NCI-H2107 treated with DMSO at 0.1 percent for 48 hours (cell line): ENCODE results near the gene FBL.

ENCODE experiments used
- DNase-seq: peaks from one replicate; lab custom pipeline; 2025; ENCODE audit not compliant: unreplicated experiment; lab: John Stamatoyannopoulos, UW

FBL gene

DNA sequence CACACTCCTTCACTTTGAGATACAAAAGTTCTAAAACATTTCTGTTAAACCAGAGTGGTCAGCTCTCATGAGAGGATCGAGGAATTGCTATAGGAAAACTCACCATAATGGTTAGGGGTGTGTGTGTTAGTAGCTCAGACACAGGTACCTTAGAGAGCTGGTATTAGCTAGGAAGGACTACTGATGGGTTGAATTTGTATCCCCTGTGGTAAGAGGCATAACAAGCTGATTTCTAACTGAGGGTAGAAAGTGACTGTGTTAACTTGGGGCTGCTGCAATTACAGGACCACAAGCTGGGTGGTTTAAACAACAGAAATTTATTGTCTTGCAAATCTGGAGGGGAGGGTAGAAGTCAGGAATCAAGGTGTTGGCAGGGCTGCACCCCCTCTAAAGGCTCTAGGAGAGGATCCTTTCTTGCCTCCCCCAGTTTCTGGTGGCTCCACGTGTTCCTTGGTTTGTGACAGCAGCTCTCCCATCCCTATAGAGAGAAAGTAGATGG is 50.1 kb downstream of the FBL start:
- DNase-seq, result no peak

DNA sequence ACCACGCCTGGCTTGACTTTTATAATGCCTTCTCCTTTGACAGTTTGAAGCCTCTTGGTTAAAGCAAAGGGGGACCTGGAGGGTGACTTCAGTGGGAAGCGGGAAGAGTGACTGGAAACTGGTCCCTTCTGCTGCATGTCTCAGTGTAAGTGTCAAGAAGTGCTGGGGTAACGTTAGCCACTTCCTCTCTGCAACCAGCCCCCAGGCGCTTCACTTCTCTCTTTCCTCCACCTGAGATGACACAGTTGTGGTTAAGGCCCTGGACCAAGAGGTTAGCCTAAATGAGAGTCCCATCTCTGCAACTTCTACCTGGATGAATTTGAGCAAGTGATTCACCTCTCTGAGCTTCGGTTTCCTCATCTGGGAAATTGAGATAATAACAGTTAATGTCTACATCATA is 51.2 kb downstream of the FBL start:
- no peak for DNase-seq

DNA sequence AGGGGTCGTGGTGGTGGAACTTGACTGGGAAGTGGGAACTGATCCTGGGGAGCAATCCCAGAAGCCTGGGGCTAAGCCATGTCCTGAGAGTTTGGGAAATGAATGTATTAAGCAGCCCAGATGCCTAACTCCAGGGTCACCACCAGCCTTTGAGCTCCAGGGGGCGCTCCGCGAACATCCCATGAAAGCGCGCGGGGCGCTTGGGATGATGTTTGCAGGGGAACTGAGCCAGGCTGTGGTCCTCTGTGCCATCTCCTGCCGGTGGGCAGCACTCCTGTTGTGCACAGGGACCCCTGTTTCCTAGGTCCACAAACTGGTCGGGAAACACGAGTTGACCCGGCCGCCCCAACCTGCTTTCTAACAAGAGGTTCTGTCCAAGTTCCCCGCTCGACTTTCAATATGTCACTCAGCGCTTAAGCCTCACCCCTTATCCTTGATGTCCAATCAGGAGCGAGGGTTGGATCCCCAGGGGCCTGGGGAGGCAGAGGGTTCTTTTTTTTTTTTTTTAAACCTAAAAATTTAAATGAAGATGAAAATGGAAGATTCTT is 53.1 kb downstream of the FBL start:
- DNase-seq, result peak; percentile 61

DNA sequence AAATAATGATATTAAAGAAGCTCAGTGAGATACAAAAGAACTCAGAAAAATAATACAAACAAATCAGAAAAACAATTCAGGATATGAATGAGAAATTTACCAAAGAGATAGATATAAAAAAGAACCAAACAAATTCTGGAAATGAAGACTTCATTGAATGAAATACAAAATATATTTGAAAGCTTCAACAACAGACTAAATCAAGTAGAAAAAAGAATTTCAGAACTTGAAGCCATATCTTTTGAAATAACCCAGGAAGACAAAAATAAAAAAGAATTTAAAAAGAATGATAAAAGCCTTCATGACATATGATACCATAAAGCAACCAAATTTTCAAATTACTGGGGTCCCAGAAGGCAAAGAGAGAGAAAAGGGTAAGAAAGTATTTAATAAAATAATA is 57.9 kb downstream of the FBL start:
- no peak for DNase-seq
